GM19372 (cell line): ENCODE measurements around the gene NDUFA12.

Experiments used
- ATAC-seq: cut with Tn5 transposase; IDR thresholded peaks from one replicate; pipeline ENCODE4 v1.9.1; 2021; ENCODE audit warnings: mild to moderate bottlenecking, low read depth, moderate library complexity; ENCODE audit not compliant: unreplicated experiment

NDUFA12 gene

GRCh38 chr12:94948232-94948810 lies 55.2 kb downstream of the NDUFA12 start:
- ATAC-seq, result no peak

DNA sequence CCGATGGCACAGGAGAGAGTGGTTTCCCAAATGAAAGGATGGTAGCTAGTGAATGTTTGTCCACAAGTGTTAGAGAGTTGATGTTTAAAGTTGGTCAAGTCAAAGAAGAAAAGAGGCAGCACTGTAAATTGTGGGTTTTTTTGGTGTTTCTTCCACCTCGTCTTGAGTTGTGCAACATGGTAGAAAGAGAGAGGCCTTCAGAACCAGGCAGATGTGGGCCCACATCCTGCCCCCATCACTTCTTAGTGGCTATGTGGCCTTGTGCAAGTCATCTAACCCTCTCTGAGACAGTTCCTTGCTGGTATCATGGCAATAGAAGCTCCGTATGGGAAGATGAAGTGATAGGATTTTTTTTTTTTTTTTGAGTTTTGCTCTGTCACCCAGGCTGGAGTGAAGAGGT lies 60.8 kb downstream of the NDUFA12 start:
- ATAC-seq, result no peak

DNA sequence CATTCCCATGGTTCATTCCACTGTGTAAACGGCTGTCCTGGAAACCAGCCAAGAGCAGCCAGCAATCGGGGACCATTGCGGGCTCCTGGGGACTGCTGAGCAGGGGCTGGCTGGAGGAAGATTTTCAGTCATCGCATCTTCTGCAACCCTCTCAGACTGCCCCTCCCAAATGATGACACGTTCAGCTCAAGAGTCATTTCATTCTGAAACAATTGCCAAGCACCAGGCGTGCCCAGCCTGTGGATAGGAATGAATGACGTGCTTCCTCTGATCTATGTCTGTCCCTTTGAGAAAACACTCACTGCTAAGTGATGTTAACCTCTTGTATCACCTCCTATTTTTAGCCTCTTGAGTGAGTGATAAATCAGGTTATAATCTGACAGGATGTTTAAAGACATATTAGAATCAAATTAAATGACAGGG lies 62.0 kb downstream of the NDUFA12 start:
- no peak for ATAC-seq

DNA sequence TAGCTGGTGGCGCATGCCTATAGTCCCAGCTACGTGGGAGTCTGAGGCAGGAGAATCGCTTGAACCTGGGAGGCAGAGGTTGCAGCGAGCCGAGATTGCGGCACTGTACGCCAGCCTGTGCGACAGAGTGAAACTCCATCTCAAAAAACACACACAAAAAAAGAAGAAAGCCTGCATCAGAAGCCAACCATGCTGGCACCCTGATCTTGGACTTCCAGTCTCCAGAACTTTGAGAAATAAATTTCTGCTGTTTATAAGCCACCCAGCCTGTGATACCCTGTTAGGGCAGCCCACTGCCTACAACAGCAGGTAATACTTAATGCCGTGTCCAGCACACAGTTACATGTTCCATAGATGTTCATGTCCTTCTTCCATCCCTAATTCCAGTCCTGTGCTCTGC lies 62.7 kb downstream of the NDUFA12 start:
- no peak for ATAC-seq

GRCh38 chr12:94938583-94938982 lies 64.9 kb downstream of the NDUFA12 start:
- no peak for ATAC-seq

GRCh38 chr12:94930772-94931171 lies 72.7 kb downstream of the NDUFA12 start:
- ATAC-seq, result no peak

DNA sequence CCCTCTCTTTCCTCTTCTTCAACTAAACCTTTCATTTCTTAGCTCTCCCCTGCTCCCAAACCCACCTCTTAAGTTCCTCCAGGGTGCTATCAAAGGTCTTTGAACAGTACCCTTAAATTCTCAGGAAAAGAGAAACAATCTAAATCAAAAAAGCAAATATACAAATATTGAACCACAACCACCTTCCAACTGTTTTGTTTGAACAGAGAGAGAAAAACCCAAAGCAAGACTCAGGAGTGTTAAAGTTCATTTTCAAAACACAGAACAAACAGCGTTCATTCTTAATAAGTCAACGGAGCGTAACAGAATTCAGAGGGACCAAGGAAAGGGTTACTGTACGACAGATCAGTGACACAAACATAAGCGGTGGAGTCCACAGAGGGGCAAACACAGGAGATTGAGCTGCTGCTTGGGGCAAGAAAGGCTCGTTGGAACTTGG lies 73.3 kb downstream of the NDUFA12 start:
- no peak for ATAC-seq

DNA sequence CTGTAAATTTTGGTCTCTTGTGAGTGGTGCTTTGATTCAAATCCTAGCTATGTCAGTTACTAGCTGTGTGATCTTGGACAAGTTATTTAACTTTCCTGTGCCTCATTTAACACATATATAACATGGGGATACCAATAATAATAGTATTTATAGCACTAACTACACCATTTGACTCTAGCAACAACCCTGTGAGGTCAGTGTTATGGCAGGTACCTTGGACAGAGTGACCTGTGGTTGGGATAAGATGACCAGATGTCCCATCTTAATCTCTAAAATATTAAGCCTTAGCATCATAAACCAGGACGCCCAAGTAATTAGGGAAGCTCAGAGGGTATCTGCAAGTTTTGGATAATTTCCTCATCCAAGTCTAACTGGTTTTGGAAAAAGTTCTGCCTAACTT lies 73.7 kb downstream of the NDUFA12 start:
- ATAC-seq, result no peak

- no peak for ATAC-seq
Observed at GRCh38 chr12:94925729-94926128, 77.8 kb downstream of the NDUFA12 start.

DNA sequence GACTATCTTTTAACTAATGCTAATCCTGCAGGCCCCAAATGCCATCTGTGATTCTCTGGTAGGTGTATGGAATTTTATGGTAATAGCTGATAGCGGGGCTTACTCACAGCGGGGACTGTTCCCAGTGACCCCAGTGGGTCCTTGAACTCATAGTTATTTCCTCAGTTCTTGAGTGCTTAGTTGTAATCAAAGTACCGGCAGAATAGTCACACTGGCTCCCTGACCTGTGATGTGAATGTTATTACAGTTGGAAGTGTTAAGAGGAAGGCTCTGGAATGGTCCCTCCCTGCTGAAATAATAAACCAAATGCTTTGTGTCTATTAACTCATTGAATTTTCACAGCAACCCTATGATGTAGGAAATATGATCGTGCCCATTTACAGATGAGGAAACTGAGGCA lies 78.3 kb downstream of the NDUFA12 start:
- ATAC-seq, result no peak

- ATAC-seq, result no peak
Observed at GRCh38 chr12:94922561-94922960, 80.9 kb downstream of the NDUFA12 start.
